PC-3 (cell line): ENCODE data around the gene PCGF5.

Experiments used
- EZH2 ChIP-seq: fragments of 300-600 bp; sonication (generic); IDR thresholded peaks from one replicate; pipeline ENCODE4 v1.6.1; 2017; ENCODE audit warnings: antibody characterized with exemption, mild to moderate bottlenecking, low read length; ENCODE audit not compliant: unreplicated experiment
- EZH2phosphoT487 ChIP-seq: fragments of 300-600 bp; sonication (generic); IDR thresholded peaks from 2 replicates; pipeline ENCODE4 v1.6.1; 2018; ENCODE audit warnings: mild to moderate bottlenecking, antibody characterized with exemption, low read length, borderline replicate concordance
- TF ChIP-seq, protein P1 (sequence below): fragments of 300-600 bp; sonication (generic); conservative IDR thresholded peaks from 2 replicates; pipeline ENCODE4 v1.5.1; 2017; ENCODE audit warnings: antibody characterized with exemption, low read depth, mild to moderate bottlenecking, low read length

DNA sequence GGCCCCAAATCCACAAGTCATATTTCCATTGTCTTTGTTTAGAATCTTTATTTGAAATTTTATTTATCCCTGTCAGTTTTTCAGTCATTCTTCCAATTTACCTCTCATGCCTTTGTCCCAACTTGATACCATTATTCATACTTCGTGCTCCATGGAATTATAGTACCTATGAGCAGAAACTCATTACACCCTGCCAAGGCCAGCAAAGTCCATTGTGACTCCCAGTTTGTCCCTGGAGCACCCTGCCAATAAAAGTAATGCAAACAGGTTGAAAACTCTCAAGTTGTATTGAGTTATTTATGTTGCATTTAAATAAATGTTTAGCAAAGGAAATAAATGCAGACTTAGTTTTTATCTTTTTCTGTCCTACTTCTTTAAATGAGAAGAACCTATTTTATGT is 19.3 kb downstream of the PCGF5 start:
- TF ChIP-seq, protein P1, sequence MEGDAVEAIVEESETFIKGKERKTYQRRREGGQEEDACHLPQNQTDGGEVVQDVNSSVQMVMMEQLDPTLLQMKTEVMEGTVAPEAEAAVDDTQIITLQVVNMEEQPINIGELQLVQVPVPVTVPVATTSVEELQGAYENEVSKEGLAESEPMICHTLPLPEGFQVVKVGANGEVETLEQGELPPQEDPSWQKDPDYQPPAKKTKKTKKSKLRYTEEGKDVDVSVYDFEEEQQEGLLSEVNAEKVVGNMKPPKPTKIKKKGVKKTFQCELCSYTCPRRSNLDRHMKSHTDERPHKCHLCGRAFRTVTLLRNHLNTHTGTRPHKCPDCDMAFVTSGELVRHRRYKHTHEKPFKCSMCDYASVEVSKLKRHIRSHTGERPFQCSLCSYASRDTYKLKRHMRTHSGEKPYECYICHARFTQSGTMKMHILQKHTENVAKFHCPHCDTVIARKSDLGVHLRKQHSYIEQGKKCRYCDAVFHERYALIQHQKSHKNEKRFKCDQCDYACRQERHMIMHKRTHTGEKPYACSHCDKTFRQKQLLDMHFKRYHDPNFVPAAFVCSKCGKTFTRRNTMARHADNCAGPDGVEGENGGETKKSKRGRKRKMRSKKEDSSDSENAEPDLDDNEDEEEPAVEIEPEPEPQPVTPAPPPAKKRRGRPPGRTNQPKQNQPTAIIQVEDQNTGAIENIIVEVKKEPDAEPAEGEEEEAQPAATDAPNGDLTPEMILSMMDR, result no peak
- TF ChIP-seq EZH2, result no peak
- TF ChIP-seq EZH2phosphoT487, result no peak
